ENCODE results near the gene SYAP1. TPM values are rescaled to one million over a fixed set of nuclear protein-coding genes. Genes with fewer than 3 reads are reported as not detected.
"Not testable (repeated sequence)": the region's sequence is repeated elsewhere in the genome, so short reads cannot be mapped to it uniquely, and the experiment has no call there.

The SYAP1 gene
- total and polyA plus RNA-seq, 8 donors, result 9.8 to 43.2 (median 20.6) TPM

DNA sequence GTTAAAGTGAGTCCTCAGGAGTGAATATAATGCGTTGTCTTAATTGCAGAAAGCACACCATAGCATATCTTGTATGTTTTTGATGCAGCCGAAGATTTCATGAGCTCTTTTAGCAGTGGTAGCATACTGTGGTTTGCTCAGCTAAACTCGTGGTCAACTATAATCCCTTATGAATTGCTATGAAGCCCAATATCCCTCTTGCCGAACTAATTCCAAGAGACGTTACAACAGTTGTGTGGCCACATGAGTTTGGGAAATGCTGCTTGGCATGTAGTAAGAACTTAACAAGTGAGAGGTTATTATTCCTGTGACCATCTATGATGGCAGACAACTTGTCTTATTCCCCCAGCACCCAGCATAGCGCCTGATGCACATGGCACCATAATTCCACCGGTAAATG, 30.7 kb downstream of the SYAP1 start:
- Histone ChIP-seq H3K9me3 (no peaks in the 10 kb centered on the region), H3K4me1 (no peaks in the 10 kb centered on the region), H3K4me3 (no peak overlapping the region), H3K36me3 (peaks cover 0 to 96% (median 78%) of the 10 kb centered on the region in 4 donors), H3K27me3 (no peaks in the 10 kb centered on the region), H3K27ac (no peak overlapping the region)
- WGBS, 5 donors, result 92 to 96% (median 96%) methylated on average over 7 of the region's 7 CpGs
- TF ChIP-seq POLR2AphosphoS5 (IDR thresholded peaks at IDR 0.05), result no peak
- TF ChIP-seq POLR2A (IDR thresholded peaks at IDR 0.05), result no peak
- TF ChIP-seq EP300 (IDR thresholded peaks at IDR 0.05), result no peak
- TF ChIP-seq, protein P1, sequence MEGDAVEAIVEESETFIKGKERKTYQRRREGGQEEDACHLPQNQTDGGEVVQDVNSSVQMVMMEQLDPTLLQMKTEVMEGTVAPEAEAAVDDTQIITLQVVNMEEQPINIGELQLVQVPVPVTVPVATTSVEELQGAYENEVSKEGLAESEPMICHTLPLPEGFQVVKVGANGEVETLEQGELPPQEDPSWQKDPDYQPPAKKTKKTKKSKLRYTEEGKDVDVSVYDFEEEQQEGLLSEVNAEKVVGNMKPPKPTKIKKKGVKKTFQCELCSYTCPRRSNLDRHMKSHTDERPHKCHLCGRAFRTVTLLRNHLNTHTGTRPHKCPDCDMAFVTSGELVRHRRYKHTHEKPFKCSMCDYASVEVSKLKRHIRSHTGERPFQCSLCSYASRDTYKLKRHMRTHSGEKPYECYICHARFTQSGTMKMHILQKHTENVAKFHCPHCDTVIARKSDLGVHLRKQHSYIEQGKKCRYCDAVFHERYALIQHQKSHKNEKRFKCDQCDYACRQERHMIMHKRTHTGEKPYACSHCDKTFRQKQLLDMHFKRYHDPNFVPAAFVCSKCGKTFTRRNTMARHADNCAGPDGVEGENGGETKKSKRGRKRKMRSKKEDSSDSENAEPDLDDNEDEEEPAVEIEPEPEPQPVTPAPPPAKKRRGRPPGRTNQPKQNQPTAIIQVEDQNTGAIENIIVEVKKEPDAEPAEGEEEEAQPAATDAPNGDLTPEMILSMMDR (IDR thresholded peaks at IDR 0.05), result no peak
- intact Hi-C loops (cut with DNase I; ENCODE audit: low total_unique reads), result no loop called here
- DNase-seq, result no peak

DNA sequence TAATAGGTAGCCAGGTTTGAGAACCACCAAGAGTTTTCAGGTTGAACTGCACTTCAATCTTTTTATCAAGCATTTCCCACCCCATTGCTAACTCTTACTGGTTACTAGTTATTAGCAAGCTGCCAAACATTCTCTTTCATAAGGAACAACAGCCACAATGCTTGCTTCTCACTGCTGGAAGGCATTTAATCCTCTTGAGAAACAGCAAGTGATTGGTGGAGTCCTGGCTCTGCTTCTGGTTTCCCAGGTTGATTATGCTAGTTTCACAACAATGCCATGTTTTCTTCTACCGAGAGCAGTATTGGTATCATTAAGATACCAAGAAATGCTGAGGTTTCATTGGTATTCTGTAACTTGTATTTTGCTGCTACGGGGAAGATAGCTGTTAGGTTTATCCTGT, 34.6 kb downstream of the SYAP1 start:
- DNase-seq, result no peak
- Histone ChIP-seq H3K4me1 (no peaks in the 10 kb centered on the region), H3K4me3 (no peak overlapping the region), H3K36me3 (peaks cover 0 to 97% (median 81%) of the 10 kb centered on the region in 4 donors), H3K9me3 (no peaks in the 10 kb centered on the region), H3K27ac (no peak overlapping the region), H3K27me3 (no peaks in the 10 kb centered on the region)
- intact Hi-C loops (cut with DNase I; ENCODE audit: low total_unique reads), result no loop called here
- TF ChIP-seq POLR2AphosphoS5 (IDR thresholded peaks at IDR 0.05) (no peak), EP300 (IDR thresholded peaks at IDR 0.05) (no peak), POLR2A (IDR thresholded peaks at IDR 0.05) (no peak)
- TF ChIP-seq, protein P1 (IDR thresholded peaks at IDR 0.05), result no peak
- 89 to 98% (median 96%) methylated on average over 2 of the region's 2 CpGs; no CpG with 5 or more reads in 1 of the 5 donors for WGBS, 5 donors

DNA sequence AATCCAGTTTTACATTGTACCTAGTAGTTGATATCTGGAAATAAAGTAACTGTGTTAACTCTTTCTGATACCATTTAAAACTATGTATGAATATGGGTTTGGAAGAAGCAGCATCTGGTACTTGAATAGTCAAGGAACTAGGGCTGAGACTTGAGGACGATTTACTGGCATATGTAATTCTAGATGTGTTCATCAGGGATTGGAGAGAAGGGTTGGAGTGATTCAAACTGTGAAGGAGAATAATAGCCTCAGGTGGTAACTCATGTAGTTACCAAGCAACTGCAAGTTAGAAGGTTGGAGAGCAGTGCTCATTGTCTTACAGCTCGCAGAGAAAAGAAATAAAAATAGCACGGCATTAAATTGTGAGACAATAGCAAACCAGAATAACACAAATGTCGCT, 37.3 kb downstream of the SYAP1 start:
- TF ChIP-seq POLR2AphosphoS5 (IDR thresholded peaks at IDR 0.05) (no peak), POLR2A (IDR thresholded peaks at IDR 0.05) (no peak), EP300 (IDR thresholded peaks at IDR 0.05) (no peak)
- TF ChIP-seq, protein P1 (IDR thresholded peaks at IDR 0.05), result no peak
- Histone ChIP-seq H3K36me3 (peaks cover 0 to 96% (median 84%) of the 10 kb centered on the region in 4 donors), H3K4me1 (no peaks in the 10 kb centered on the region), H3K9me3 (no peaks in the 10 kb centered on the region), H3K4me3 (no peak overlapping the region), H3K27me3 (no peaks in the 10 kb centered on the region), H3K27ac (no peak overlapping the region)
- DNase-seq, result no peak
- intact Hi-C loops (cut with DNase I; ENCODE audit: low total_unique reads), result no loop called here
- 87 to 93% (median 92%) methylated on average over 4 of the region's 4 CpGs for WGBS, 5 donors

DNA sequence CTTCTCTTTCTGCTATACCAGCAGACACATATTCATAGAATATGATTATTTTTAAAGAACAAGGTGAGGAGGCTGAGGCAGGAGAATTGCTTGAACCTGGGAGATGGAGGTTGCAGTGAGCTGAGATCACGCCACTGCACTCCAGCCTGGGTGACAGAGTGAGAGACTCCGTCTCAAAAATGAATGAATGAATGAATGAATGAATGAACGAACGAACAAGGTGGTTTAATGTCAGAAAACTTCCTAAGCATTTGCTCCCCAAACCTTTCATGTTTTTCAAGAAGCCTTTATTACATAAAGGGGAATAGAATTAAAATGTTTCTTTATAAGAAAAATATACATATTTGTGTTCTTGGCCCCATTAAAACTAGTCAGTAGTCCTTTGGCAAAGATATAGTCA, 42.1 kb downstream of the SYAP1 start:
- 86 to 100% (median 92%) methylated on average over 4 of the region's 4 CpGs for WGBS, 5 donors
- H3K9me3 ChIP-seq; DNase-seq; H3K27me3 ChIP-seq; intact Hi-C loops (cut with DNase I; ENCODE audit: low total_unique reads); H3K4me3 ChIP-seq; H3K27ac ChIP-seq; H3K4me1 ChIP-seq: not testable (repeated sequence)
- H3K36me3 ChIP-seq, result peaks cover 0 to 57% (median 48%) of the 10 kb centered on the region in 4 donors

- no peak overlapping the region for H3K4me3 ChIP-seq
- no peaks in the 10 kb centered on the region for H3K27me3 ChIP-seq
- DNase-seq, result no peak
- peaks cover 0 to 46% (median 38%) of the 10 kb centered on the region in 4 donors for H3K36me3 ChIP-seq
- TF ChIP-seq, protein P1 (IDR thresholded peaks at IDR 0.05), result no peak
- TF ChIP-seq POLR2AphosphoS5 (IDR thresholded peaks at IDR 0.05), result no peak
- TF ChIP-seq EP300 (IDR thresholded peaks at IDR 0.05), result no peak
- no peak for TF ChIP-seq POLR2A (IDR thresholded peaks at IDR 0.05)
- no peak overlapping the region for H3K27ac ChIP-seq
- H3K9me3 ChIP-seq, result no peaks in the 10 kb centered on the region
- intact Hi-C loops (cut with DNase I; ENCODE audit: low total_unique reads), result no loop called here
- no peaks in the 10 kb centered on the region for H3K4me1 ChIP-seq
- WGBS, 5 donors, result 67 to 100% (median 93%) methylated on average over 1 of the region's 1 CpG
Measured at GRCh38 chrX:16762579-16762978, 43.2 kb downstream of the SYAP1 start.
